H1 (cell line): ENCODE measurements around the gene RASGEF1C. TPM values are rescaled to one million over a fixed set of nuclear protein-coding genes. Genes with fewer than 3 reads are reported as not detected.

Experiments
- CTCF ChIA-PET: fragments of 300-600 bp; sonication (Branson Sonifier 250); formaldehyde crosslinking; loops from one replicate; lab custom pipeline; 2021; ENCODE audit not compliant: partially characterized antibody; lab: Charles Lee
- POLR2A ChIA-PET: fragments of 300-600 bp; sonication (Branson Sonifier 250); formaldehyde crosslinking; loops from one replicate; lab custom pipeline; 2021; ENCODE audit warnings: inconsistent platforms; ENCODE audit not compliant: partially characterized antibody; lab: Charles Lee
- DNase-seq, 2 experiments: peaks; one replicate each; pipeline versions ENCODE4 v3.0.0 to v3.0.0-alpha.2; 2010 to 2022; ENCODE audit warnings: low spot score in 2 of 2, low read depth in 1 of 2, mixed read lengths in 1 of 2
- FAIRE-seq: peaks from 2 replicates; lab custom pipeline; 2011; peaks lifted over from hg19 to GRCh38; lab: Jason Lieb, UNC
- H2AFZ ChIP-seq: 2 replicates; pipeline ENCODE4 v1.8.1; 2012; ENCODE audit warnings: low read length, inconsistent platforms
- H2AK5ac ChIP-seq: 2 replicates; pipeline ENCODE4 v1.6.1; 2013; ENCODE audit warnings: low read depth, low read length
- H2BK120ac ChIP-seq: replicated peaks from 2 replicates; pipeline ENCODE3; 2013; ENCODE audit warnings: low read depth, low read length, inconsistent platforms
- H2BK12ac ChIP-seq: 2 replicates; pipeline ENCODE4 v1.6.1; 2013; ENCODE audit warnings: low read depth, low read length
- H2BK15ac ChIP-seq: 2 replicates; pipeline ENCODE4 v1.6.1; 2013; ENCODE audit warnings: low read length
- H2BK20ac ChIP-seq: 2 replicates; pipeline ENCODE4 v1.6.1; 2013; ENCODE audit warnings: low read length
- H2BK5ac ChIP-seq: 2 replicates; pipeline ENCODE4 v1.6.1; 2013; ENCODE audit warnings: low read depth, low read length
- H3K14ac ChIP-seq: 2 replicates; pipeline ENCODE4 v1.6.1; 2013; ENCODE audit warnings: inconsistent platforms; ENCODE audit not compliant: insufficient read length
- H3K18ac ChIP-seq: 2 replicates; pipeline ENCODE4 v1.6.1; 2013; ENCODE audit warnings: low read length; ENCODE audit errors: extremely low read depth
- H3K23ac ChIP-seq: 2 replicates; pipeline ENCODE4 v1.6.1; 2013; ENCODE audit warnings: inconsistent platforms; ENCODE audit not compliant: insufficient read length
- H3K23me2 ChIP-seq: 2 replicates; pipeline ENCODE4 v1.6.1; 2013; ENCODE audit warnings: low read depth, low read length
- H3K27ac ChIP-seq: 2 replicates; pipeline ENCODE4 v1.6.1; 2011; ENCODE audit warnings: low read depth, low read length, inconsistent platforms
- H3K27me3 ChIP-seq, 4 experiments: replicated peaks in 1 of 4; 1 replicate in 1 of 4; 2 replicates in 3 of 4; pipeline versions ENCODE4 v1.6.1 to v1.8.1; 2011 to 2013; ENCODE audit warnings: low read length in 3 of 4, mild to moderate bottlenecking in 3 of 4, inconsistent platforms in 2 of 4, mixed read lengths in 2 of 4, moderate library complexity in 1 of 4; ENCODE audit not compliant: control insufficient read depth in 3 of 4, insufficient read depth in 3 of 4; ENCODE audit errors: extremely low read depth in 1 of 4
- H3K36me3 ChIP-seq, 4 experiments: 2 replicates each; pipeline versions ENCODE4 v1.6.1 to v1.8.1; 2011 to 2013; ENCODE audit warnings: mild to moderate bottlenecking in 4 of 4, low read length in 3 of 4, moderate library complexity in 2 of 4, control low read depth in 1 of 4, inconsistent platforms in 1 of 4; ENCODE audit not compliant: insufficient read depth in 4 of 4, control insufficient read depth in 2 of 4
- H3K4ac ChIP-seq: replicated peaks from 2 replicates; pipeline ENCODE3; 2013; ENCODE audit warnings: low read length, low read depth, mixed read lengths, inconsistent platforms; ENCODE audit not compliant: insufficient read length
- H3K4me1 ChIP-seq, 4 experiments: replicated peaks in 1 of 4; 1 replicate in 1 of 4; 2 replicates in 3 of 4; pipeline versions ENCODE4 v1.6.1 to v1.8.1; 2011 to 2013; ENCODE audit warnings: low read length in 3 of 4, inconsistent platforms in 2 of 4, mixed read lengths in 1 of 4; ENCODE audit not compliant: insufficient read depth in 4 of 4, control insufficient read depth in 3 of 4
- H3K4me2 ChIP-seq, 2 experiments: 2 replicates each; pipeline versions ENCODE4 v1.6.1 to v1.8.1; 2011 to 2013; ENCODE audit warnings: low read depth in 2 of 2, low read length in 2 of 2, control low read depth in 1 of 2, inconsistent platforms in 1 of 2, mild to moderate bottlenecking in 1 of 2; ENCODE audit not compliant: insufficient read depth in 1 of 2
- H3K4me3 ChIP-seq, 4 experiments: fragments of 200-600, 300-600 bp in 1 of 4; sonication (generic), shearing (Covaris generic), sonication (Bioruptor Twin) in 1 of 4; 2 replicates each; pipeline versions ENCODE4 v1.5.1 to v1.8.1; 2011 to 2016; ENCODE audit warnings: low read length in 4 of 4, low read depth in 3 of 4, control low read depth in 2 of 4, inconsistent platforms in 2 of 4, mild to moderate bottlenecking in 2 of 4, mixed read lengths in 1 of 4, moderate library complexity in 1 of 4; ENCODE audit not compliant: insufficient read depth in 2 of 4; ENCODE audit errors: extremely low read depth in 1 of 4
- H3K56ac ChIP-seq: replicated peaks from 2 replicates; pipeline ENCODE3; 2013; ENCODE audit warnings: low read depth, mild to moderate bottlenecking, mixed read lengths, low read length, inconsistent platforms; ENCODE audit not compliant: insufficient read length
- H3K79me1 ChIP-seq: 2 replicates; pipeline ENCODE4 v1.6.1; 2013; ENCODE audit warnings: low read depth, low read length, control low read depth
- H3K79me2 ChIP-seq, 2 experiments: 2 replicates each; pipeline versions ENCODE4 v1.6.1 to v1.8.1; 2012 to 2013; ENCODE audit warnings: low read length in 2 of 2, mild to moderate bottlenecking in 2 of 2, inconsistent platforms in 1 of 2; ENCODE audit not compliant: insufficient read depth in 2 of 2, control insufficient read depth in 1 of 2
- H3K9ac ChIP-seq, 4 experiments: replicated peaks in 1 of 4; 1 replicate in 1 of 4; 2 replicates in 3 of 4; pipeline versions ENCODE4 v1.6.1 to v1.8.1; 2011 to 2013; ENCODE audit warnings: low read depth in 3 of 4, low read length in 3 of 4, control low read depth in 2 of 4, mild to moderate bottlenecking in 2 of 4, moderate library complexity in 2 of 4, inconsistent platforms in 1 of 4; ENCODE audit errors: extremely low read depth in 1 of 4
- H3K9me3 ChIP-seq, 2 experiments: 2 replicates each; pipeline versions ENCODE4 v1.6.1 to v1.8.1; 2012 to 2013; ENCODE audit warnings: mild to moderate bottlenecking in 2 of 2, moderate library complexity in 2 of 2, control low read depth in 1 of 2, inconsistent platforms in 1 of 2, low read depth in 1 of 2, low read length in 1 of 2, mixed read lengths in 1 of 2; ENCODE audit not compliant: insufficient read depth in 2 of 2
- H4K20me1 ChIP-seq, 2 experiments: replicated peaks in 1 of 2; 2 replicates each; pipeline versions ENCODE3 to v1.8.1; 2011 to 2013; ENCODE audit warnings: inconsistent platforms in 2 of 2, low read length in 2 of 2, mild to moderate bottlenecking in 1 of 2; ENCODE audit not compliant: insufficient read depth in 2 of 2, control insufficient read depth in 1 of 2
- H4K5ac ChIP-seq: 2 replicates; pipeline ENCODE4 v1.6.1; 2013; ENCODE audit warnings: low read length, low read depth, mixed read lengths, inconsistent platforms; ENCODE audit not compliant: insufficient read length
- H4K8ac ChIP-seq: 2 replicates; pipeline ENCODE4 v1.8.0; 2013; ENCODE audit warnings: mild to moderate bottlenecking, moderate library complexity, low read length, inconsistent platforms; ENCODE audit not compliant: insufficient read depth; ENCODE audit errors: extremely low read depth
- H4K91ac ChIP-seq: replicated peaks from 2 replicates; pipeline ENCODE3; 2013; ENCODE audit warnings: low read length, mixed read lengths, inconsistent platforms; ENCODE audit not compliant: insufficient read length
- ATF3 ChIP-seq: IDR thresholded peaks from 2 replicates; pipeline ENCODE4 v1.6.1; 2011; ENCODE audit warnings: low read depth, mild to moderate bottlenecking, low read length; ENCODE audit not compliant: insufficient read depth
- EP300 ChIP-seq, 2 experiments: IDR thresholded peaks; 1 replicate in 1 of 2; 2 replicates in 1 of 2; pipeline ENCODE4 v1.6.1; 2011 to 2012; ENCODE audit warnings: low read depth in 2 of 2, low read length in 2 of 2, mild to moderate bottlenecking in 2 of 2, borderline replicate concordance in 1 of 2, inconsistent platforms in 1 of 2, moderate library complexity in 1 of 2
- WGBS, 2 experiments: shearing (Covaris generic) in 1 of 2; methylation state at CpG; one replicate each; pipeline versions ENCODE4 v1.1.6 to v1.1.7; 2013 to 2015; ENCODE audit warnings: low lambda C conversion rate in 2 of 2, mixed read lengths in 2 of 2, inconsistent platforms in 1 of 2, low coverage in 1 of 2, missing lambda C conversion rate in 1 of 2; ENCODE audit not compliant: insufficient replicate concordance in 2 of 2, insufficient coverage in 1 of 2, insufficient read length in 1 of 2; ENCODE audit errors: extremely low coverage in 1 of 2, missing lambda C conversion rate in 1 of 2; 5-methylcytosine and 5-hydroxymethylcytosine counted together
- polyA plus RNA-seq, 7 experiments: library from polyadenylated mRNA; depleted of rRNA in 3 of 7; stranded (reverse) in 5 of 7; unstranded in 2 of 7; fragments of >200 nt in 5 of 7; fragments of 200-250 nt in 2 of 7; gene quantifications; 1 replicate in 5 of 7; 2 replicates in 1 of 7; 4 replicates in 1 of 7; pipeline versions ENCODE4 v1.2.1 to v1.2.3, GENCODE V29; 2011 to 2013; ENCODE audit warnings: missing spikeins in 2 of 7, mixed read lengths in 2 of 7
- total RNA-seq: library from RNA; stranded (reverse); fragmentation: NEBNext Ultra II Directional; extraction: Animal tissue kit (Norgen Biotek cat#: 25700); gene quantifications from 2 replicates; pipeline ENCODE4 v1.2.1, GENCODE V29; 2021

RASGEF1C gene
- total and polyA plus RNA-seq, 2 of the 8 experiments (the other 6 are each of a cell fraction or from before 2014, with no cell fraction given) = 0.26 to 0.61 TPM

- Histone ChIP-seq H2BK5ac (no peak overlapping the region), H4K91ac (no peak overlapping the region), H4K5ac (no peak overlapping the region), H3K23ac (no peak overlapping the region), H2BK12ac (no peak overlapping the region), H3K9ac (no peak overlapping the region), H2AK5ac (no peak overlapping the region), H3K79me2 (no peaks in the 10 kb centered on the region), H3K4me3 (no peak overlapping the region), H2BK15ac (no peak overlapping the region), H3K56ac (no peak overlapping the region), H3K27ac (no peak overlapping the region), H3K4ac (no peak overlapping the region), H3K36me3 (no peaks in the 10 kb centered on the region), H3K4me1 (no peaks in the 10 kb centered on the region; a peak in 1 of 7 replicates), H3K14ac (no peak overlapping the region), H3K4me2 (no peak overlapping the region), H4K8ac (0 out of 2 replicates have a peak overlapping the region, but pooled peaks have one; percentile 46), H2BK120ac (no peak overlapping the region), H3K9me3 (no peaks in the 10 kb centered on the region), H4K20me1 (no peaks in the 10 kb centered on the region), H2AFZ (no peak overlapping the region), H3K79me1 (no peaks in the 10 kb centered on the region), H3K27me3 (0 out of 7 replicates have a peak, but pooled peaks cover 0 to 2% (median 0%) of the 10 kb centered on the region in 4 experiments), H3K23me2 (peaks cover 3% of the 10 kb centered on the region; the same call in 1 of the 2 replicates), H2BK20ac (no peak overlapping the region), H3K18ac (peak overlapping the region; percentile 0; the same call in 1 of the 2 replicates)
- FAIRE-seq (no peak), DNase-seq (peak in 1 of 2 experiments; percentile 43)
- TF ChIP-seq ATF3 (no peak), EP300 (IDR thresholded peaks at IDR 0.05; ENCODE audit: borderline replicate concordance in 1 of 2, low read depth in 2 of 2, low read length in 2 of 2) (no peak)
- WGBS, 2 experiments = 84% methylated on average over 11 of the region's 11 CpGs; no CpG with 5 or more reads in 1 of the 2 experiments
- ChIA-PET POLR2A (no interaction called here), CTCF (interaction anchor here (0.6 to 1.9 kb wide), 9 partner anchors 11 to 230 kb away, joined by 3 to 5 read pairs (median 3); no protein-coding TSS in a partner anchor)
These were observed 69.9 kb downstream of the RASGEF1C start for GRCh38 chr5:180138976-180139730.
